ENCODE data around the gene SMIM29. TPM values are rescaled to one million over a fixed set of nuclear protein-coding genes. Genes with fewer than 3 reads are reported as not detected.

SMIM29 gene
- polyA plus RNA-seq, 5 donors = 9.0 to 16.5 (median 12.7) TPM

DNA sequence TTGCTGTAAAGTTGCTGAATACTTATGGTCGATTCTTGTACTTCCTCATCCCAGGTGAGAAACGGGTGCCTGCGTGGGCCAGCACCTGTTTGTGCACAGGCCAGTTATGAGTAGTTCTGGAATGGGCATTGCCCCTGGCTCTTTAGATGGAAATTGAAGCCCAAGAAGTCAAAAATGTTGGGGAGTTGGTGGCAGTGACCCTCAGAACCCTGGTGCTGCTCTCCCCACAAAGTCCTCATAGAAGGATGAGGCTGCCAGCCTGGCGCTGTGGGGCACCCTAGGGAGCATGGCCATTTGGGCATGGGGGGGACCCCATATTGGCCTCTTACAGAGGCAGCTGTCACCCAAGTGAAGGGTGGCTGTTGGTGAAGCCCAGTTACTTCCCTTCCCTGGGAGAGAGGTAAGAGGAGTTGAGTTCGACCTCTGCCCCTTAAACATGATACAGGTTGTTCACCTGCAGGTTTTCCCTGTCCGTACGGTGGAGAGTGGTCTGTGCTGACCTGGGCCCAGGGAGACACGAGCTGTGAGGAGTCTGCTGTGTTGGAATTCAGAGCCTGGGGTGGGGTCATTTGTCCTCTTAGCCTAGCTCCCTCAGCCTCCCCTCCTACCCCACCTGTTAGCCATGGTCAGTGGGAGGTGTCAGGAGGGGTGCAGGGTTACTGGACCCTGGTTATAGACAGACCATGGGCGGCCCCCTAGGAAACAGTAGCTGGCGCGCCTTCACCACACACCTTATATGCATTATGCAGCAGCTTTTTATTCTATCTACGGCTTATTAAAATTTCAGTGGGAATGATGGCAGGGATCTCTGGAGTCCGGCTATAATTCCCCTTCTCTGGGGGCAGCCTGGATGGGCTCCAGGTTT is 7.2 kb downstream of the SMIM29 start:
- no peak for DNase-seq

DNA sequence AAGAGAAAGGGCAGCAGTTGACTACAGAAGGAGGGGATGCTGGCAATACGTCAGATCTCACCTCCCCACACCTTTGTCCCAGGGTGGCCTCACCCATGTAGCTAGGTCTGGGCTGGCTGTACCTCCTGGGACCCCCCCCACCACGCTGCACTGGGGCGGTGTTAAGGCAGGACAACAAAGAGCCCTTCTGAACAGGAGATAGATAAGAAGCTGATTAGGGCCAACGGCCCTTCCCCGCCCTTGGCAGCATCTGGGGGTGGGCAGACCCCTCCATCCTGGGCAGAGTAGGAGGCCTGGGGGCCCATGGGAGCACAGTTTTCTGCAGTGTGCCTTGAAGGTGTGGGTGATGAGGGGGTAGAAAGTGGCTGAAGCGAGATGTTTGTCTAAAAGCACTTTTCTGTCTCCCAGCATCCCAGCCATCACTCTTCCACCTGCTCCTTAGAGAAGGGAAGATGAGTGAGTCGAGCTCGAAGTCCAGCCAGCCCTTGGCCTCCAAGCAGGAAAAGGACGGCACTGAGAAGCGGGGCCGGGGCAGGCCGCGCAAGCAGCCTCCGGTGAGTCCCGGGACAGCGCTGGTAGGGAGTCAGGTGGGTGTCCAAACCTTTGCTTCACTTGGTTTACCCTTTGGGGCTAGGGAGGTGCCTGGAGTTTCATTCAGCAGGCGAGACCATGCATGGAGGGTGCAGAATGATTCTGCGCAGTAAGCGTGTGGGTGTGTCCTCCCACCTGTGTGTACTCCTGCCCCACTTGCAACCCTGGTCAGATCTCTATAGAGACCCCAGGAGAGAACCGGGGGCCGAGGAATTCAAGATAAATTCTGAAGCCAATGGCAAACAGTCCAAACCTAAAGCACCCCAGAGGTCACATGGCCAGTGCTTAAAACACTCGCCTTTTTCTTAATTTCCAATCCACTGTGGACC is 8.2 kb downstream of the SMIM29 start:
- no peak for DNase-seq

DNA sequence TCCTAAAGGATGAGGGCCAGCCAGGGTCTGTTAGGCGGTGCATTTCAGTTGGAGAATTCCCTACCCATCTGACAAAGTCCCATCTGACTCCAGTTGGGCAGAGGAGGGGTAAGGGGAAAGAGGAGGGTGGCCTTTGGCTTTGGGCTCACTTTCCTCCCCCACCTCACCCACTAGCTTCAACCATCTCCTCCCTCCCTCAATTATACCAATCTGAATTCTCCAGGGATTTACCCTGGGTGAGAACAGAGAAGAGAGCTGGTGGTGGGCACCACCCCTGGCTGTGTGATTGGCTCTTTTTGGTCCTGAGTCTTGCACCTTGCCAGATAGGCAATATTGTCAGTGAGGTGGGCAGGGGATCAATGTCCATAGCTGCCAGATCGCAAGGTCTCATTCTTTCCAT is 8.9 kb downstream of the SMIM29 start:
- no peak for DNase-seq

DNA sequence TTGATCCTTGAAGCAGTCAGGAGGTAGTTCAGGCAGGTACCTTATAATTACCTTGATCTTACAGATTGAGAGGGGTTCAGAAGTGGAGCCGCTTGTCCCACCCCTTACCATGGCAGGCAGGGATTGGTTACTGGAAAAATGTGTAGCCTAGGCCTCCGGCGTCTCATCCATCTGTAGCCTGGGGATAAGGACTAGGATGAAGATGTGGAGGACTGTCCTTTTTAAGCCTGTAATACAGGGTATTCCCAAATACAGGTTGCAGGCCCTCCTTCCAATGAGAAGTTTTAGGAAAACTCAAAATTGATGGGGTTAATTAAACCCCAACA is 9.3 kb downstream of the SMIM29 start:
- no peak for DNase-seq

DNA sequence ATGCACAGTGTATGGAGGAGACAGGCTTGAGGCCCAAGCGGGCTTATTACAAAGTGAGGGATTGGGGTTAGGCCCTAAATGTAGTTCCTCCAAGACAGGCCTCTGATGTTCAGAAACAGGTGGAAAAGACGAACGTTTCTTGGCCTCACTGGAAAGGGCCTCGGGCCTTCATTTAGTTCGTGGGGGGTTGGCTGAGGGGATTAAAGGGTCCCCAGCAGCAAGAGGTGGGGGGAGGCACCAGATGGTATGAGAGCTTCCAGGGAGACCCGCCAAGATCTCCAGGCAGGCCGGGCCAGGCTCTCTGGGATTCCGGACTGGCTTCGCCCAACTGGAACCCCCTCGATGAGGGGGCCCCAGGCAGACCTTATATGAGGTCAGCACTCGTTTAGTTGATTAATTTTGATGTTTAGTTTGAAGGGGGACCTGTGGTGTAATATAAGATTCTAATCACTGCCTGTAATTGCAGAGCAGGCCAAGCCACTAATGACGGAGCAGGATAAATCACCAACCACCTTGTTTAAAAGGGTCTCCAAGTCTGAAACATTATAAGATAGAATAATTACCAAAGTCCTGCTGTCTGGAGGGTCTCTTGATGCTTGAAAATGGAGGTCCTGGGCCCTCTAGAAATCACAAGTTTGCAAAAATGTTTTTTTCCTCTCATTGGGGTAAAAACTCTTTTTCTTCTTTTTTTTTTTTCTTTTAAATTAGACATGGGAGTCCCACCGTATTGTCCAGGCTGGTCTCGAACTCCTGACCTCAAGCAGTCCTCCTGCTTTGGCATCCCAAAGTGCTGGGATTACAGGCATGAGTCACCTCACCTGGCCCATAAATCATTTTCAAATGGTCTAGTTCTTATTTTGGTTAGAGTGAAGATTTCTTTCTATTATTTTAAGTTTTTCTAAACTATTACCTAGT is 10.0 kb downstream of the SMIM29 start:
- no peak for DNase-seq

DNA sequence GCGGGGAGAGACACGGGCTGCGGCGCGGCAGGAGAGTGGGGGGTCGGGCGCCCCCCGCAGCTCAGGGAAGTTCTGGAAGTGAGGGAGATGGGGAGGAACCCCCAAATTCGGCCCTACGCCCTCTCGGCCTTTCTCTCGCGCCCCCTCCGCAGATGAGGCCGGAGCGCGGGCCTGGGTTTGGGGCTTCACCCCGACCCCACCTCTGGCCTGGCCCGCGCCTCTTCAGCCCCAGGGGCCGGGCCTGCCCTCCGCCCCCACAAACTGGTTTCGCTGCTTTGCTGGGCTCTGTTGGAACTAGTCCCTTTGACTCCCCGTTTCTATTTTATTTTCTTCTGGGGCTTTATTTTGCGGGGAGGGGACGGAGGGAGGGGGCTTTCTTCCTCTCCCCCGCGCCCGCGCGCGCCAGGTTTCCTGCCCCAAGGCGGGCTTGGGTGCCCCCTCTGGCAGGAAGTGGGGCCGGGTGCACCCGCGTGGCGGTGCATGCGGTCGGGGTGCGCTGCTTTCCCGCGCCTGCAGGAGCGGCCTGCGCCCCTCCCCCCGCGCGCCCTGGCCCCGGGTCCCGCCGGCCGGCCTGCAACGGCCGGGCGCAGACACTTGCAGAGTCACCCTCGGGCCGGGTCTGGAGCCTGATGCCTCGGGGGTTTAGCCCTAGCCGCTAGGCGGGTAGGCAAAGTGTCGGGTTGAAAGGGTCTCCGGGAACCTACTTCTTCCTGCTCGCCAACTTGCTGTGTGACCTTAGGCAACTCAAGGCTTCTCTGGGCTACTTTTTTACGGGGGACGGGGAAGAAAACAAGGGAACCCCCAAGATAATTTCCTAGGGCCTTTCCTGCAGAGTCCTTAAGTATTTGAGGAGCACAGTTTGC is 10.9 kb downstream of the SMIM29 start:
- DNase-seq = peak in 1 of 2 donors; percentile 27

DNA sequence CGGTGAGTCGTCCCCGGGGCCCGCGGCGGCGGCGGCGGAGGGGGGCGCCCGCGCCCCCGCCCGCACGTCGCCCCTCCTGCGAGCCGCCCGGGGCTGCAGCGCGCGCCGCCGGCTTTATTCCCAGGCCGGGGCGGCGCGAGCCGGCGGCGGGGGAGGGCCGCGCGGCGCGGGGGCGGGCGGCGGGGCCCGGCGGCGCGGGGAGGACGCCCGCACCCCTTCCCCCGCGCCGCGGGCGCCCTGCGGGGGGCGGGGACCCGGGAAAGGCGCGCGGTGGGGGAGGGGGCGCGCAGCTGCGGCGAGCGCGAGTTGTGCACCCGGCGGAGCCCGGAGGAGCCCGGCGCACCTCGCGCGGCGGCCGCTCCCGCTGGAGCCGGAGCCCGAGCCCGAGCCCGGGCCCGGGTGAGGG is 11.5 kb downstream of the SMIM29 start:
- no peak for DNase-seq

DNA sequence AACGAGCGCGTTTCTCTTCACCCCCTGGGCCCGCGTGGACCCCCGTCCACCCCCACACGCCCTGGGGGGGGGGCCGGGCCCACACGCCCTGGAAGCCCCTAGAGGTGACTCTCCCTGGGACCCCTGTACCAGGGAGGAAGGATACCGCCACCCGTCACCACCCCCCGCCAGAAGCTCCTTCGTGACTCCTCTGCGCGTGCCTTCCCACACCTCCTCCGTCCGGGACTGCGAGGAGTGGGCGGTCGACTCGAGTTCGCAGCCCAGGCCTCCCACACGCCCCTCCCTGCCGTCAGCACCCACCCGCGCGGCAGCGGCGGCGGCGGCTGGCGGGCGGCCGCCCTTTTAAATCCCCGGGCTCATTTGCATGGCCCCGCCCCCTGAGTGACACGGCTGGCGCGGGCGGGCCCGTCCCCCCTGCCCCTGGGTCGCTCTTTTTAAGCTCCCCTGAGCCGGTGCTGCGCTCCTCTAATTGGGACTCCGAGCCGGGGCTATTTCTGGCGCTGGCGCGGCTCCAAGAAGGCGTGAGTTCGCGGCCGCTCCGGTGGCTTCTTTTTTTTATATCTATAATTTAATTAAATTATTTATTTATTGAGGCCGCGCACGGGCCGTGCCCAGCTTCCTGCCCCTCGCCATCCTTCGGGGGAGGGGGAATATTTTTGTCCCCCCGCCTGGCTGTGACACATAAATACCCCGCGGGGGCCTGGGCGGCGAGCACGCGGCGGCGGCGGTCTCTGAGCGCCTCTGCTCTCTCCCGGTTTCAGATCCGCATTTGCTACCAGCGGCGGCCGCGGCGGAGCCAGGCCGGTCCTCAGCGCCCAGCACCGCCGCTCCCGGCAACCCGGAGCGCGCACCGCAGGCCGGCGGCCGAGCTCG is 12.1 kb downstream of the SMIM29 start, which contains the start of gene HMGA1:
Gene HMGA1, plus strand, starts transcription at position 431 of the 873 bp plus-strand sequence. CDS start 3,908 bp downstream, outside the sequence.
- DNase-seq = peak; percentile 81 to 83

DNA sequence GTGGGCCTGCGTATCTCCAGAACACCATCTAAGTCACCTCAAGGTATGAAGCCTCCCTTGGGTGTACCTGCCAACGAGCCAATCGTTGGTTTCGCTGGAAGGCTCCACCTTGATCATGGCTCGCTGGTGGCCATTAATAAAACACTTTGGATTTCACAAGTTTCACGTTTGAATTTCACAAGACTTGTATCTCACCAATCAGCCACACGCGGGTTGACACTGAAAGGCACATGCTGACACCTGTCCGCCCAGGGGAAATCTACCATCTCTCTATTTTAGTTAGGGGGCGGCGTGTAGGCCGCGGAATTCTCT is 12.7 kb downstream of the SMIM29 start:
- DNase-seq = peak in 1 of 2 donors; percentile 45

DNA sequence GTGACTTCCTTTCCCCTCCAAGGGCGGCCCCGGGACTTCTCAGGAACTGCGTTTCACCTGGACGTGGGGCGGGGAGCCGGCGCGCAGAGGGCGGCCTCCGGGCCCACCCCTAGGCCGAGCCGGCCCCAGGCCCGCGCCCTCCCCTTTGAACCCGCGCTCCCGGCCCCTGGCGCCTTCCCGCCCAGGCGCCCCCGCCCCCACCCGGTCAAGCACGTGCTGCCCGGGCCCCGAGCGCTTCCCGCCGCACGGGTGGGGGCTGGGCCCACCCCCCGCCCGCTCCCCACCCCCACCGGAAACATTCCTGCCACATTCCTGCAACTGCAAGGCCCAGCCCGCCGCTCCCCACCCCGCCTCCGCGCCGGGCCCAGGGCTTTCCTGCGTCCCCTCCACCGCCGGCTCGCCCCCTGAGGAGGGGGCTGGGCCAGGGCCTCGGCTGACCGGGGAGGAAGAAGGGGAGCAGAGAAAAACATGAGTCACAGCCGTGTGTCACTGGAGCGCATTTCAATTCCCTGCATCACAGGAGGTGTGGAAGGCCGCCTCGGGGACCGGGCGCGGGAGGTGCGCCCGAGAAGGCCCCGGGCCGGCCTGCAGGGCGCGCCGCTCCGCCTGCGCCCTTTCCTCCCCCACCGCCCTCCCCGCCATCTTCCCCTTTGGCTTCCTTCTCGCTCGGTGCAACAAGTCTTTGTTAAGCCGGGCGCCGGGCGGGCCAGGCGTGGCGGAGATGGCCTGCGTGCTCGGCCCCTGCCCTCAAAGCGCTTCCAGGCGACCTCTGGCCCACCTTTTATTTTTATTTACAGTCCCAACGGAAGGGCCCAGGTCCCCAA is 13.3 kb downstream of the SMIM29 start:
- DNase-seq = peak in 1 of 2 donors; percentile 62

DNA sequence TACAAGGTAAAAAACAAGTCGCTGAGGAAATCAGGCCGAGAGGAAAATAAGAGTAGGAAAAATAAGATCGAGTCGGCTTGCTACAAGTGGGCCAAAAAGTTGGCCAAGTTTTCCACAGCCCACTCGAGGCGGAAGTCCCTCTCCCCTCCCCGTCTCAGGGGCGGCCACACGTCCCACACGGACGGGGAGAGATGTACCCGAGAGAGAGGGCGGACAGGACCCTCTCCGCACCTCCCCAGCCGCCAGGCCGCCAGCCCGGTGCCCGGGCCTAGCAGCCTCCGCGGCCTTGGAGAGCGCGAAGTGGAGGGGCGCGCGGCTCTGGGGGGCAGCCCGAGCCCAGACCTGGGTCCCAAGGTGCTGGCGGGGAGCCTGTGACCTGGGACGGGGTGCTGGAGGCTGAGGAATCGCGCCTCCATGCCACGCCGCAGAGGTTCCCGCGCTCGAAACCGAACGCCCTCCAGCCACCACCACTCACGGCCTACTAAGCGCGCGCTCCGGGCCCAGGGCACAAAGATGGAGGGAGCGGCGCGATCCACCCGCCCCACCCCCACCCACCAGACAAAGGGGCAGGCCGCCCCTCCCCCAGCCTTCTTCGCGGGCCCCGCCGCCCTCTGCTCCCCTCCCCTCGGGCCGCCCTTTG is 14.0 kb downstream of the SMIM29 start:
- peak in 1 of 2 donors; percentile 30 for DNase-seq

DNA sequence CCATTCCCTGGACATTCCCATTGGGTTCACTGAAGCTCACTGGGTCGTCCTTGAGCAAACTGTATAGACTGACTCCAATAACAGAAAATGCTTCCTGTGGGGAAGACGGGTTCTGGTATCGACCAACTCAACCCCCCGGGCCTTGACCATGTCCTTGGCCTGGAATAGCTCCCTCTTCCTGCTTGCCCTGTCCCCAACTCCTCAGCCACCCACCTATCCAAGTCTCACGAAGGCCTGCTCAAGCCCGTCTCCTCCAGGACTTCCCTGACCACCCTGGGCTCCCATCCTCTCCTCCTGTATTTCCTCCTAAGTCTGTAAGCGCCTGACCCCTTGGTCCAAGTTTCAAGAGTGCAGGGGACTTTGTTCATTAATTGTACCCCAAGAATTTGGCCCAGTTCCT is 14.9 kb downstream of the SMIM29 start:
- no peak for DNase-seq

DNA sequence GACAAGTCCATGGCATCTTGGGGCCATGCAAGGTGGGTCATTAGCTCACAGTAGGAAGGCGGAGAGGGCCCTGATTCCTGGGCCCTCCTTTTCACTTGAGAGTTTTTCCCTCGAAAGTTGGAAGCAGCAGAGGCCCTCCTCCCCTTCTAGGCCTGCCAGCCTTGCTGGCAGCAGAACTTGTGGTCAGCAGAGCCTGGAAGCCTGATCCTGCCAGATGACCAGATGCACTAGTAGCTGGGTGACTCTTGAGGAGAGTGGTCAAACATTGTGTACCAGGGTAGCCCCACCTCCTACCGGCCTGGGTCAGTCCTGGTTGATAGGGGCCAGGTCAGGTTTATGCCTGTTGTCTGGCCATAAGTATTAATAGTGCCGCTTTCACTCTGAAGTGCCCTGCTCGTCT is 15.9 kb downstream of the SMIM29 start:
- no peak for DNase-seq

DNA sequence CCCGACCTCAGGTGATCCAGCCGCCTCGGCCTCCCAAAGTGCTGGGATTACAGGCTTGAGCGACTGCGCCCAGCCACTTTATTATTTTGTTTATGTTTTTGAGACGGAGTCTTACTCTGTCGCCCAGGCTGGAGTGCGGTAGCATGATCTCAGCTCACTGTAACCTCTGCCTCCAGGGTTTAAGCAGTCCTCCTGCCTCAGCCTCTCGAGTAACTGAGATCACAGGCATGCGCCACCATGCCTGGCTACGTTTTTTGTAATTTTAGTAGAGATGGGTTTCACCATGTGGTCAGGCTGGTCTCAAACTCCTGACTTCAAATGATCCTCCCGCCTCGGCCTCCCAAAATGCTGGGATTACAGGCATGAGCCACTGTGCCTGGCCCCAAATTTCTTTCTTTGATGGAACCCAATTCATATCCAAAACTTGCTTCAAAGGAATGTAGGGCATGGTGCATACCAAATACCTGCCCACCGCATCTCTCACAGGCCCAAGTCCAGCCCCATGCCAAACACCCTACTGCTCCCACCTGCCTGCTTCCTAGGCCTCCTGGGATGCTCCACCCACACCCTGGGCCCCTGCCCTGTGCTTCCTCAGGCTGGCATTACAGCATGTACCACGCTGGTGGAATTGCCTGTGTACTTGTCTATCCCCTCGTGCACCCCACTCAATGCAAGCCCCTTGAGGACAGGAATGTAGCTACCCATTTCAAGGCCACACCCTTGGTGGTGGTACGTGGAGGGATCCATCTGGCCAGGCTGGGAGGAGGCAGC is 17.1 kb downstream of the SMIM29 start:
- no peak for DNase-seq

DNA sequence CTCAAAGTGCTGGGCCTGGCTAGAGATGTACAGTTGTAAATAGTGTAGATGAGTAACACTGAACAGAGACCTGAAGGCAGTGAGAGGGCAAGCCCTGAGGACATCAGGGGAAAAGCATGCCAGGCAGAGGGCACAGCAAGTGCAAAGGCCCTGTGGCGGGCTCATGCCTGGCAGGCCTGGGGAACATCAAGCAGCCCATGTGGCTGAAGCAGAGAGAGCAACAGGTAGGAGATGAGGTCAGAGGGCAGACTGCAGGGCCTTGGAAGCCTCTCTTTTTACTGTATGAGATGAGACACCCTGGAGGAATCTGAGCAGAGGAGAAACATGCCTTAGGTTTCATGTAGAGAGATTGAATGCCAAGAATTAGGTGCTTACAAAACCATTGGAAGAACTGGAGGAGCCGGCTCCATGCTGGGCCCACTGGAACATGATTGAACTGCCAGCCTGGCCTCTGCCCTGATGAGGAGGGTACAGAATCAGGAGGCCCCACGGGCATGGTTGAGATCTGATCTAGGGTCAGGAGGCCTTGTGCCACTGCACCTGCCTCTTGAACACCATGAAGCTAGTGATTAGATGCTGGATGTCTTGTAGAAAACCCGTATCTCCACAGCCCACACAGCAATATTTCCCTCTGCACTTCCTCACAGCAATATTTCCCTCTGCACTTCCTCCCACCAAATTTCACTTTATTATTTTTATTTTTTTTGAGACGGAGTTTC is 18.0 kb downstream of the SMIM29 start:
- no peak for DNase-seq

DNA sequence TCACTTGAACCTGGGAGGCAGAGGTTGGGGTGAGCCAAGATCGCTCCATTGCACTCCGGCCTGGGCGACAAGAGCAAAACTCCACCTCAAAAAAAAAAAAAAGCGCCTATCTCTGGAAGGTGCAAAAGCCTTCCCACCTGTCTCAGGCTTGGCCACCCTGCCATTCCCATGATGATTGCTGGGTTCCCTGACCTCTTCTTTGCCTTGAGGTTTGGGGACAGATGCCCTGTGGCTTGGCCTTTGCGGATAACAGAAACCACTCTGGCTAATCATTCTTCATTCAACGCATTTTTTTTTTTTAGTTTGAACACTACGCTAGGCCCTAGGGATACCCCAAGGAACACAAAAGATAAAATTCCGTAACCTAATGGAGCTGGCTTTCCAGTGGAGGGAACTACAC is 18.9 kb downstream of the SMIM29 start:
- no peak for DNase-seq
